Progenitor cell of endocrine pancreas (in vitro differentiated cells): ENCODE results near the gene GPR3. TPM values are rescaled to one million over a fixed set of nuclear protein-coding genes. Genes with fewer than 3 reads are reported as not detected.

ENCODE experiments used
- DNase-seq: peaks from one replicate; pipeline ENCODE4 v3.0.0; 2021; ENCODE audit warnings: low spot score; ENCODE audit not compliant: unreplicated experiment
- H3K27ac Mint-ChIP-seq: 2 replicates; pipeline ENCODE4 v1.8.0; 2021; ENCODE audit warnings: mild to moderate bottlenecking, moderate library complexity, mixed read lengths
- H3K27me3 Mint-ChIP-seq: 2 replicates; pipeline ENCODE4 v1.8.0; 2021; ENCODE audit warnings: mixed read lengths
- H3K36me3 Mint-ChIP-seq: 2 replicates; pipeline ENCODE4 v1.8.0; 2022; ENCODE audit warnings: mixed read lengths; ENCODE audit not compliant: insufficient read depth
- H3K4me1 Mint-ChIP-seq: 2 replicates; pipeline ENCODE4 v1.8.0; 2021; ENCODE audit warnings: low read depth, mixed read lengths
- H3K4me3 Mint-ChIP-seq: 2 replicates; pipeline ENCODE4 v1.8.0; 2021; ENCODE audit warnings: low read depth, mild to moderate bottlenecking, moderate library complexity, mixed read lengths
- H3K9me3 Mint-ChIP-seq: 2 replicates; pipeline ENCODE4 v1.8.0; 2021; ENCODE audit warnings: low read depth, mixed read lengths
- total RNA-seq: library from RNA; stranded (reverse); gene quantifications from 2 replicates; pipeline ENCODE4 v1.2.1, GENCODE V29; 2021
- TF ChIP-seq, protein P1 (sequence below): fragments of 200-600 bp; sonication (generic); IDR thresholded peaks from one replicate; pipeline ENCODE4 v1.5.0; 2021; ENCODE audit warnings: antibody characterized with exemption, mild to moderate bottlenecking; ENCODE audit not compliant: unreplicated experiment

GPR3 gene
- total RNA-seq, 1 donor from 2014 or later: 1.1 TPM

DNA sequence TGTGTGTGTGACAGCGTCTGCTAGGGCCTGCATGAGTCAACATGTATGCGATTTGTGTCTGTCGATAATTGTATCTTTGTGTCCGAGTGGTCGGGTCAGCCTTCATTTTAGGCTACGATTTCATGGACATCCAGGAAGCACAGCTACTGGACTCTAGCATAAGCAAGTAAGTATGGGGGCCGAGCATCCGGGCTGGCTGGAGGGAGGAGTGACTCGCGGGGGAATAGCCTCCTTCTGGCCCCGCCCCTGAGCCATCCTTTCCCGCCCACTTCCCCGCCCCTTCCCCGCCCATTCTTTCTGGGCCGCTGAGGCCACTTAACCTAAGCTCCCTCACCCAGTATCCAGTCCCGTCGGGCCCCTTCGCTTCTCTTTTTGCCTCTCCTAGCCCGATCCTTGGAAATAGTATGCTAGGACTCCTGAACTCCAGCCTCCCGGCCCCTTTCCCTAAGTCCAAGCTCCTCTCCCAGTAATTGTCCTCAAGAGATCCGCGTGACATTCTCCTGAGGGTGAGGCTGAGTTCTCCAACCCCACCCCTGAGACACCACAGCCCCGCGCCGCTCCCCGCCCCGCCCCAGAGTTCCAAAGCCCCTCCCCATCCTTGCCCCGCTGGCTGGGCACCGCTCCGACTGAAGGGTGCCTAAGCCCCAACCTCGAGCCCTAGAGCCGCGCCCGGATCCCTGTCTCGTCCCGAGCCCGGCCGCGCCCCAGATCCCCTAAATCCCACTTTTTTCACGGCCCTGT lies 26.9 kb upstream of the GPR3 start:
- Mint-ChIP-seq H3K9me3 (no peaks in the 10 kb centered on the region), H3K4me1 (peaks cover 4% of the 10 kb centered on the region), H3K27me3 (peaks cover 60% of the 10 kb centered on the region), H3K4me3 (peak overlapping the region; percentile 69), H3K27ac (peak overlapping the region; percentile 86), H3K36me3 (no peaks in the 10 kb centered on the region)
- TF ChIP-seq, protein P1, sequence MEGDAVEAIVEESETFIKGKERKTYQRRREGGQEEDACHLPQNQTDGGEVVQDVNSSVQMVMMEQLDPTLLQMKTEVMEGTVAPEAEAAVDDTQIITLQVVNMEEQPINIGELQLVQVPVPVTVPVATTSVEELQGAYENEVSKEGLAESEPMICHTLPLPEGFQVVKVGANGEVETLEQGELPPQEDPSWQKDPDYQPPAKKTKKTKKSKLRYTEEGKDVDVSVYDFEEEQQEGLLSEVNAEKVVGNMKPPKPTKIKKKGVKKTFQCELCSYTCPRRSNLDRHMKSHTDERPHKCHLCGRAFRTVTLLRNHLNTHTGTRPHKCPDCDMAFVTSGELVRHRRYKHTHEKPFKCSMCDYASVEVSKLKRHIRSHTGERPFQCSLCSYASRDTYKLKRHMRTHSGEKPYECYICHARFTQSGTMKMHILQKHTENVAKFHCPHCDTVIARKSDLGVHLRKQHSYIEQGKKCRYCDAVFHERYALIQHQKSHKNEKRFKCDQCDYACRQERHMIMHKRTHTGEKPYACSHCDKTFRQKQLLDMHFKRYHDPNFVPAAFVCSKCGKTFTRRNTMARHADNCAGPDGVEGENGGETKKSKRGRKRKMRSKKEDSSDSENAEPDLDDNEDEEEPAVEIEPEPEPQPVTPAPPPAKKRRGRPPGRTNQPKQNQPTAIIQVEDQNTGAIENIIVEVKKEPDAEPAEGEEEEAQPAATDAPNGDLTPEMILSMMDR: no peak
- peak; percentile 60 for DNase-seq

- Mint-ChIP-seq H3K36me3 (no peaks in the 10 kb centered on the region), H3K27ac (peak overlapping the region; percentile 86), H3K4me1 (peaks cover 4% of the 10 kb centered on the region), H3K27me3 (peaks cover 57% of the 10 kb centered on the region), H3K9me3 (no peaks in the 10 kb centered on the region), H3K4me3 (peak overlapping the region; percentile 69)
- TF ChIP-seq, protein P1: no peak
- peak; percentile 55 for DNase-seq
Observed at GRCh38 chr1:27366113-27366410, 26.4 kb upstream of the GPR3 start.

- TF ChIP-seq, protein P1: peak; percentile 42
Observed at GRCh38 chr1:27366411-27367159, 25.8 kb upstream of the GPR3 start, which contains the start of gene MAP3K6. TSS of gene MAP3K6 (minus strand) at chr1:27366961. CDS start at chr1:27366597, 364 bp downstream.

GRCh38 chr1:27367160-27367650 lies 25.2 kb upstream of the GPR3 start:
- Mint-ChIP-seq H3K9me3 (no peaks in the 10 kb centered on the region), H3K4me1 (peaks cover 4% of the 10 kb centered on the region), H3K27ac (peak overlapping the region; percentile 56), H3K27me3 (peaks cover 46% of the 10 kb centered on the region), H3K36me3 (no peaks in the 10 kb centered on the region), H3K4me3 (peak overlapping the region; percentile 55)
- DNase-seq: no peak
- TF ChIP-seq, protein P1: no peak

More at GRCh38 chr1:27366411-27367159, 25.8 kb upstream of the GPR3 start, which contains the start of gene MAP3K6:
- peak; percentile 46 for DNase-seq
- Mint-ChIP-seq H3K4me1 (peaks cover 4% of the 10 kb centered on the region), H3K4me3 (peak within 1 kb of the TSS; percentile 69), H3K27me3 (peaks cover 52% of the 10 kb centered on the region), H3K36me3 (no peaks in the 10 kb centered on the region), H3K27ac (peak within 1 kb of the TSS; percentile 86), H3K9me3 (no peaks in the 10 kb centered on the region)

- H3K36me3 Mint-ChIP-seq: no peaks in the 10 kb centered on the region
- DNase-seq: no peak
- peaks cover 33% of the 10 kb centered on the region for H3K27me3 Mint-ChIP-seq
- H3K9me3 Mint-ChIP-seq: no peaks in the 10 kb centered on the region
- H3K4me1 Mint-ChIP-seq: peaks cover 4% of the 10 kb centered on the region
- no peak overlapping the region for H3K4me3 Mint-ChIP-seq
- no peak overlapping the region for H3K27ac Mint-ChIP-seq
- TF ChIP-seq, protein P1: peak; percentile 24
Observed at GRCh38 chr1:27368869-27369582, 23.4 kb upstream of the GPR3 start.
